Kidney (tissue), 14 donors: Measurements from ENCODE around the gene TMEM143. TPM values are rescaled to one million over a fixed set of nuclear protein-coding genes. Genes with fewer than 3 reads are reported as not detected.

ENCODE experiments used
- DNase-seq, 5 donors: peaks; one replicate each; pipeline ENCODE4 v3.0.0-alpha.2; 2013 to 2020
- FAIRE-seq: peaks from 2 replicates; lab custom pipeline; 2012; peaks lifted over from hg19 to GRCh38; lab: Jason Lieb, UNC
- H3K27ac ChIP-seq, 2 donors: one replicate each; pipeline ENCODE4 v1.7.0; 2013; ENCODE audit warnings: low read depth in 2 of 2, low read length in 2 of 2, inconsistent platforms in 1 of 2
- H3K27me3 ChIP-seq: one replicate; pipeline ENCODE4 v1.7.1; 2013; ENCODE audit warnings: low read length, inconsistent platforms; ENCODE audit not compliant: control insufficient read depth, insufficient read depth
- H3K36me3 ChIP-seq, 3 donors: one replicate each; pipeline versions ENCODE4 v1.7.0 to v1.7.1; 2013; ENCODE audit warnings: low read length in 3 of 3, control low read depth in 1 of 3, inconsistent platforms in 1 of 3; ENCODE audit not compliant: insufficient read depth in 3 of 3, control insufficient read depth in 2 of 3
- H3K4me1 ChIP-seq, 3 donors: one replicate each; pipeline versions ENCODE4 v1.7.0 to v1.7.1; 2013; ENCODE audit warnings: low read length in 3 of 3, inconsistent platforms in 1 of 3, low read depth in 1 of 3; ENCODE audit not compliant: control insufficient read depth in 2 of 3, insufficient read depth in 2 of 3
- H3K4me3 ChIP-seq, 3 donors: one replicate each; pipeline versions ENCODE4 v1.7.0 to v1.8.1; 2013; ENCODE audit warnings: low read length in 3 of 3, control low read depth in 1 of 3, inconsistent platforms in 1 of 3
- H3K9ac ChIP-seq, 3 donors: one replicate each; pipeline versions ENCODE4 v1.7.0 to v1.7.1; 2013; ENCODE audit warnings: low read length in 3 of 3, control low read depth in 1 of 3, inconsistent platforms in 1 of 3
- H3K9me3 ChIP-seq, 3 donors: one replicate each; pipeline versions ENCODE4 v1.7.0 to v1.7.1; 2013; ENCODE audit warnings: low read length in 3 of 3, control low read depth in 1 of 3, inconsistent platforms in 1 of 3; ENCODE audit not compliant: control insufficient read depth in 2 of 3, insufficient read depth in 1 of 3
- CTCF ChIP-seq: IDR thresholded peaks from 3 replicates; pipeline ENCODE4 v1.5.1; 2012; ENCODE audit warnings: mild to moderate bottlenecking, moderate library complexity, borderline replicate concordance; ENCODE audit not compliant: insufficient read depth; ENCODE audit errors: extremely low read depth
- intact Hi-C: fragments of 100-400 bp; cut with DNase I; formaldehyde crosslinking; loops from one replicate; pipeline ENCODE4 v1.11.1; 2022
- polyA plus RNA-seq: library from polyadenylated mRNA; stranded (reverse); fragments of 350-450 nt; fragmentation: Illumina TruSeq; extraction: RNeasy Lipid Tissue Mini Kit (QIAGEN cat#74804); gene quantifications from one replicate; pipeline ENCODE4 v1.2.3, GENCODE V29; 2014; ENCODE audit warnings: low read depth, low replicate concordance; ENCODE audit not compliant: insufficient read depth
- total RNA-seq: library from RNA; stranded (reverse); fragmentation: NEBNext Ultra II Directional; extraction: Animal tissue kit (Norgen Biotek cat#: 25700); gene quantifications from one replicate; pipeline ENCODE4 v1.2.1, GENCODE V29; 2021
- donor health status: control.
- donor health status: control.
- donor health status: control.
- donor health status: control.
- donor health status: control.
- donor health status: DM: yes; HTN: yes; CAD: no.
- donor health status: Normal renal cell carcinoma (clear cell type).

The TMEM143 gene
- total and polyA plus RNA-seq, 2 donors from 2014 or later: 9.2 to 15.7 TPM

- Histone ChIP-seq H3K4me1 (peaks cover 0 to 5% (median 5%) of the 10 kb centered on the region in 3 donors), H3K9me3 (no peaks in the 10 kb centered on the region), H3K9ac (no peak overlapping the region), H3K27me3 (no peaks in the 10 kb centered on the region), H3K27ac (no peak overlapping the region), H3K36me3 (no peaks in the 10 kb centered on the region), H3K4me3 (no peak overlapping the region)
- intact Hi-C loops: no loop called here
- FAIRE-seq (no peak), DNase-seq (no peak)
- no peak for TF ChIP-seq CTCF
Observed at GRCh38 chr19:48371367-48371766, 7.6 kb upstream of the TMEM143 start.

- no peak for DNase-seq
- no peaks in the 10 kb centered on the region for H3K9me3 ChIP-seq
- FAIRE-seq: no peak
- H3K27ac ChIP-seq: no peak overlapping the region
- no peaks in the 10 kb centered on the region for H3K36me3 ChIP-seq
- H3K4me3 ChIP-seq: no peak overlapping the region
- no peak for TF ChIP-seq CTCF
- no peak overlapping the region for H3K9ac ChIP-seq
- intact Hi-C loops: no loop called here
- no peaks in the 10 kb centered on the region for H3K27me3 ChIP-seq
- peaks cover 0 to 5% (median 5%) of the 10 kb centered on the region in 3 donors for H3K4me1 ChIP-seq
Observed at GRCh38 chr19:48370955-48371354, 7.2 kb upstream of the TMEM143 start.

- H3K27me3 ChIP-seq: no peaks in the 10 kb centered on the region
- TF ChIP-seq CTCF: no peak
- H3K9ac ChIP-seq: no peak overlapping the region
- H3K4me1 ChIP-seq: peaks cover 0 to 8% (median 5%) of the 10 kb centered on the region in 3 donors
- intact Hi-C loops: no loop called here
- H3K4me3 ChIP-seq: no peak overlapping the region
- DNase-seq (peak in 4 of 5 donors; percentile 71 to 88 (median 80)), FAIRE-seq (no peak)
- no peaks in the 10 kb centered on the region for H3K36me3 ChIP-seq
- H3K9me3 ChIP-seq: no peaks in the 10 kb centered on the region
- peak overlapping the region in 1 of 2 donors; percentile 49 for H3K27ac ChIP-seq
Observed at GRCh38 chr19:48368936-48369335, 5.2 kb upstream of the TMEM143 start.

GRCh38 chr19:48367855-48368254 is 4.1 kb upstream of the TMEM143 start:
- no peak for TF ChIP-seq CTCF
- Histone ChIP-seq H3K27me3 (no peaks in the 10 kb centered on the region), H3K4me3 (no peak overlapping the region), H3K9ac (no peak overlapping the region), H3K9me3 (no peaks in the 10 kb centered on the region), H3K36me3 (no peaks in the 10 kb centered on the region), H3K4me1 (peaks cover 0 to 12% (median 5%) of the 10 kb centered on the region in 3 donors), H3K27ac (no peak overlapping the region)
- no peak for FAIRE-seq
- intact Hi-C loops: no loop called here
- DNase-seq: no peak
